NCI-H2227 (cell line): Measurements from ENCODE around the gene FAM72D.
"Not testable (repeated sequence)": the region's sequence is repeated elsewhere in the genome, so short reads cannot be mapped to it uniquely, and the experiment has no call there.

Source experiments
- DNase-seq: peaks from one replicate; lab custom pipeline; 2025; ENCODE audit not compliant: unreplicated experiment; lab: John Stamatoyannopoulos, UW

Gene FAM72D

GRCh38 chr1:145095284-145096057, at the start of gene FAM72D, which contains the start of gene SRGAP2B:
FAM72D (plus strand) TSS chr1:145095974; CDS start chr1:145096848, 874 bp downstream.
SRGAP2B (minus strand) TSS chr1:145095328; CDS start chr1:145092901, 2,427 bp downstream.
- not testable (repeated sequence) for DNase-seq

- not testable (repeated sequence) for DNase-seq
Observed at GRCh38 chr1:145047553-145047952, 48.2 kb upstream of the FAM72D start.

- not testable (repeated sequence) for DNase-seq
Observed at GRCh38 chr1:145048181-145048856, 47.5 kb upstream of the FAM72D start.

- not testable (repeated sequence) for DNase-seq
Observed at GRCh38 chr1:145052019-145052776, 43.6 kb upstream of the FAM72D start.

GRCh38 chr1:145053428-145053827, 42.3 kb upstream of the FAM72D start:
- not testable (repeated sequence) for DNase-seq

GRCh38 chr1:145055217-145055760, 40.5 kb upstream of the FAM72D start:
- not testable (repeated sequence) for DNase-seq

- not testable (repeated sequence) for DNase-seq
Observed at GRCh38 chr1:145058184-145058583, 37.6 kb upstream of the FAM72D start.

- not testable (repeated sequence) for DNase-seq
Observed at GRCh38 chr1:145063285-145063684, 32.5 kb upstream of the FAM72D start.

- not testable (repeated sequence) for DNase-seq
Observed at GRCh38 chr1:145063941-145064648, 31.7 kb upstream of the FAM72D start.

GRCh38 chr1:145065194-145065826, 30.5 kb upstream of the FAM72D start:
- DNase-seq, result not testable (repeated sequence)

- DNase-seq, result not testable (repeated sequence)
Observed at GRCh38 chr1:145066486-145066885, 29.3 kb upstream of the FAM72D start.

GRCh38 chr1:145071569-145071968, 24.2 kb upstream of the FAM72D start:
- not testable (repeated sequence) for DNase-seq

- not testable (repeated sequence) for DNase-seq
Observed at GRCh38 chr1:145074021-145074559, 21.7 kb upstream of the FAM72D start.

- not testable (repeated sequence) for DNase-seq
Observed at GRCh38 chr1:145076877-145077276, 18.9 kb upstream of the FAM72D start.

GRCh38 chr1:145077872-145078786, 17.6 kb upstream of the FAM72D start:
- DNase-seq, result not testable (repeated sequence)

- DNase-seq, result not testable (repeated sequence)
Observed at GRCh38 chr1:145078787-145079370, 16.9 kb upstream of the FAM72D start.

GRCh38 chr1:145079737-145080136, 16.0 kb upstream of the FAM72D start:
- not testable (repeated sequence) for DNase-seq

GRCh38 chr1:145080193-145080592, 15.6 kb upstream of the FAM72D start:
- DNase-seq, result not testable (repeated sequence)
